Endodermal cell (in vitro differentiated cells): ENCODE data around the gene DOCK2. TPM values are rescaled to one million over a fixed set of nuclear protein-coding genes. Genes with fewer than 3 reads are reported as not detected.

ENCODE experiments used
- DNase-seq: peaks from one replicate; pipeline ENCODE4 v3.0.0-alpha.2; 2017
- H3K27ac ChIP-seq: 2 replicates; pipeline ENCODE4 v1.5.1; 2013; ENCODE audit warnings: mild to moderate bottlenecking, low read depth, low read length, moderate library complexity
- H3K27me3 ChIP-seq: 2 replicates; pipeline ENCODE4 v1.6.1; 2013; ENCODE audit warnings: mild to moderate bottlenecking, low read length, moderate library complexity; ENCODE audit not compliant: insufficient read depth, control insufficient read depth, poor library complexity, severe bottlenecking
- H3K36me3 ChIP-seq: 2 replicates; pipeline ENCODE4 v1.7.0; 2013; ENCODE audit warnings: mild to moderate bottlenecking, low read length, moderate library complexity; ENCODE audit not compliant: control insufficient read depth, insufficient read depth
- H3K4me1 ChIP-seq: one replicate; pipeline ENCODE4 v1.7.0; 2013; ENCODE audit warnings: low read length; ENCODE audit not compliant: control insufficient read depth, insufficient read depth
- H3K4me3 ChIP-seq: 2 replicates; pipeline ENCODE4 v1.5.1; 2013; ENCODE audit warnings: mild to moderate bottlenecking, low read length, moderate library complexity
- H3K9ac ChIP-seq: 2 replicates; pipeline ENCODE4 v1.6.1; 2013; ENCODE audit warnings: mild to moderate bottlenecking, low read length, moderate library complexity; ENCODE audit not compliant: poor library complexity, severe bottlenecking; ENCODE audit errors: extremely low read depth
- H3K9me3 ChIP-seq: 2 replicates; pipeline ENCODE4 v1.6.1; 2013; ENCODE audit warnings: mild to moderate bottlenecking, low read length, moderate library complexity; ENCODE audit not compliant: control insufficient read depth
- H3K27ac Mint-ChIP-seq: 2 replicates; pipeline ENCODE4 v1.8.0; 2020; ENCODE audit warnings: mixed read lengths
- H3K27me3 Mint-ChIP-seq: 2 replicates; pipeline ENCODE4 v1.8.0; 2021; ENCODE audit warnings: mild to moderate bottlenecking, mixed read lengths; ENCODE audit not compliant: insufficient read depth
- H3K36me3 Mint-ChIP-seq: 2 replicates; pipeline ENCODE4 v1.8.0; 2020; ENCODE audit warnings: low read depth, mixed read lengths
- H3K4me1 Mint-ChIP-seq: 2 replicates; pipeline ENCODE4 v1.8.0; 2020; ENCODE audit warnings: mixed read lengths
- H3K4me3 Mint-ChIP-seq: 2 replicates; pipeline ENCODE4 v1.8.0; 2020; ENCODE audit warnings: mild to moderate bottlenecking, moderate library complexity, mixed read lengths
- H3K9me3 Mint-ChIP-seq: 2 replicates; pipeline ENCODE4 v1.8.0; 2020; ENCODE audit warnings: mild to moderate bottlenecking, mixed read lengths
- WGBS, 2 experiments: methylation state at CpG; one replicate each; pipeline versions ENCODE4 v1.1.5 to v1.1.7; 2013; ENCODE audit warnings: missing lambda C conversion rate in 2 of 2, mixed read lengths in 1 of 2; ENCODE audit not compliant: insufficient coverage in 1 of 2, insufficient read length in 1 of 2; 5-methylcytosine and 5-hydroxymethylcytosine counted together
- total RNA-seq, 2 donors: library from RNA; stranded (reverse); fragmentation: NEBNext Ultra II Directional in 1 of 2; extraction: Animal tissue kit (Norgen Biotek cat#: 25700) in 1 of 2; gene quantifications; 2 replicates in 1 of 2; 3 replicates in 1 of 2; pipeline ENCODE4 v1.2.1, GENCODE V29; 2021
- TF ChIP-seq, protein P1 (sequence below): fragments of 200-600 bp; sonication (generic); conservative IDR thresholded peaks from 2 replicates; pipeline ENCODE4 v1.5.0; 2021; ENCODE audit warnings: antibody characterized with exemption, mild to moderate bottlenecking

The DOCK2 gene
- total RNA-seq, 2 donors from 2014 or later = 2.6 to 3.9 TPM

DNA sequence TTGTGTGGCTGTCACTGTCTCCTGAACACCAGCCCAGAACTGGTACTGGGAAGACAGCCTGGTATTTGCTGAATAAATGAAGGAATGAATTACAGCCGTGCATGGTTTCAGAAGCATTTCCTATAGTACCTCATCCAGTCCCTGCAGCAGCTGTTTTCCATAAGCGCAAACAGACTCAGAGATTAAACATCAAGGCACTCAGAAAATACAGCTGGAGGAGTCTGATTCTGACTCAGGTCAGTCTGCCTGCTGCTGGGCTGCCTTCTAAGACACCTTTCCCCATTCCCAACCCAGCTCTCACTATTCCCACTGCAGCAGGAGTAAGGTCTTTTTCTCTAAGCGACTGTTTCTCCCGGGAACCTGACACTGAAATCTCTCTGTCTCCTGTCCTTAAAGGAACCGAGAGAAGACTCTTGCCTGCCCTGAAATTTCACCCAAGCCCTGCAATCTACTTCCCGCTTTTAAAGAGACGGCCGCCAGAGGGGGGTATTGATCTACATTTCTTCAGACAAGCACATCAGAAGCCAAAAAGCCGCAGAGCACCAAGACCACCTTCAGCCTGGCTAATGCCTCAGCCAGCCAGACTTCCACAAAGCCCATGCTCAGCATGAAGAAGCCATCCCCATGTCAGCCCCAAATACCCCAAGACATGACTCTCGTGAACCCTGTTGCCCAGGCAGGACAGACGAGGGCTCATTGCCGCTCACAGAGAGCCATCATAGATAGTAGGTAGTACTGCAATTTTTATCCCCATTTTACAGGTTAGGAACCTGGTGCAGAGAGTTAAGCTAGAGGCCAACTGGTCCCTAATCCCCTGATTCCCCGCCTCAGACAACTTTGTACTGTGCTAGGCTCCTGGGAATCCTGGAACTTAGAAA lies 463.2 kb downstream of the DOCK2 start:
- H3K4me3 Mint-ChIP-seq = no peak overlapping the region
- 40 to 50% methylated on average over 7 to 13 of the region's 13 CpGs for WGBS, 2 experiments
- peaks cover 23% of the 10 kb centered on the region for H3K4me1 Mint-ChIP-seq
- no peaks in the 10 kb centered on the region for H3K36me3 Mint-ChIP-seq
- TF ChIP-seq, protein P1, sequence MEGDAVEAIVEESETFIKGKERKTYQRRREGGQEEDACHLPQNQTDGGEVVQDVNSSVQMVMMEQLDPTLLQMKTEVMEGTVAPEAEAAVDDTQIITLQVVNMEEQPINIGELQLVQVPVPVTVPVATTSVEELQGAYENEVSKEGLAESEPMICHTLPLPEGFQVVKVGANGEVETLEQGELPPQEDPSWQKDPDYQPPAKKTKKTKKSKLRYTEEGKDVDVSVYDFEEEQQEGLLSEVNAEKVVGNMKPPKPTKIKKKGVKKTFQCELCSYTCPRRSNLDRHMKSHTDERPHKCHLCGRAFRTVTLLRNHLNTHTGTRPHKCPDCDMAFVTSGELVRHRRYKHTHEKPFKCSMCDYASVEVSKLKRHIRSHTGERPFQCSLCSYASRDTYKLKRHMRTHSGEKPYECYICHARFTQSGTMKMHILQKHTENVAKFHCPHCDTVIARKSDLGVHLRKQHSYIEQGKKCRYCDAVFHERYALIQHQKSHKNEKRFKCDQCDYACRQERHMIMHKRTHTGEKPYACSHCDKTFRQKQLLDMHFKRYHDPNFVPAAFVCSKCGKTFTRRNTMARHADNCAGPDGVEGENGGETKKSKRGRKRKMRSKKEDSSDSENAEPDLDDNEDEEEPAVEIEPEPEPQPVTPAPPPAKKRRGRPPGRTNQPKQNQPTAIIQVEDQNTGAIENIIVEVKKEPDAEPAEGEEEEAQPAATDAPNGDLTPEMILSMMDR = peak; percentile 89
- peak; percentile 97 for DNase-seq
- Histone ChIP-seq H3K27me3 (no peaks in the 10 kb centered on the region), H3K36me3 (peaks cover 5% of the 10 kb centered on the region), H3K4me3 (no peak overlapping the region), H3K4me1 (peaks cover 7% of the 10 kb centered on the region), H3K9me3 (peaks cover 14% of the 10 kb centered on the region), H3K27ac (no peak overlapping the region), H3K9ac (no peak overlapping the region)
- peaks cover 9% of the 10 kb centered on the region for H3K27me3 Mint-ChIP-seq
- peak overlapping the region; percentile 49 for H3K27ac Mint-ChIP-seq
- peaks cover 16% of the 10 kb centered on the region for H3K9me3 Mint-ChIP-seq

DNA sequence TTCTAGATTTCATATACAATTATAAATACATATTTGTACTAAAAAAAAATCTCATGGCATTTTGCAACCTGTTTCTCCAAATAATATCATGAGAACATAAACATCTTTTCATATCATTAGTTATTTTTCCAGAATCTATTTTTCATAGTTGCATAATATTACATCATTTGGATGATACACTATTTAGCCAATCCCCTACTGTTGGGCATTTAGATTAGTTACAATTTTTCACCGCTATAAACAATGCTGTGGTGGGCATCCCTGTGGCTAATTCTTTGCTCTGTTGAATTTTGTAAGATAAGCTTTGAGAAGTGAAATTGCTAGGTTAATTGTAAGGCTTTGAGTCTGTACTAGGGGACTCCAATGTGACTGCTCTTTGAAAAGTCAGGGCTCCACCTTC lies 466.4 kb downstream of the DOCK2 start:
- H3K4me1 ChIP-seq = peaks cover 7% of the 10 kb centered on the region
- H3K27me3 Mint-ChIP-seq = peaks cover 33% of the 10 kb centered on the region
- H3K27ac ChIP-seq = no peak overlapping the region
- no peaks in the 10 kb centered on the region for H3K36me3 Mint-ChIP-seq
- TF ChIP-seq, protein P1 = no peak
- H3K27ac Mint-ChIP-seq = peak overlapping the region; percentile 6
- no peaks in the 10 kb centered on the region for H3K27me3 ChIP-seq
- peaks cover 10% of the 10 kb centered on the region for H3K9me3 Mint-ChIP-seq
- no peak for DNase-seq
- peak overlapping the region; percentile 15 for H3K9ac ChIP-seq
- peaks cover 5% of the 10 kb centered on the region for H3K36me3 ChIP-seq
- H3K9me3 ChIP-seq = peaks cover 12% of the 10 kb centered on the region
- 89 to 100% methylated on average over 1 of the region's 1 CpG for WGBS, 2 experiments
- H3K4me3 ChIP-seq = no peak overlapping the region
- H3K4me3 Mint-ChIP-seq = no peak overlapping the region
- H3K4me1 Mint-ChIP-seq = peaks cover 36% of the 10 kb centered on the region

DNA sequence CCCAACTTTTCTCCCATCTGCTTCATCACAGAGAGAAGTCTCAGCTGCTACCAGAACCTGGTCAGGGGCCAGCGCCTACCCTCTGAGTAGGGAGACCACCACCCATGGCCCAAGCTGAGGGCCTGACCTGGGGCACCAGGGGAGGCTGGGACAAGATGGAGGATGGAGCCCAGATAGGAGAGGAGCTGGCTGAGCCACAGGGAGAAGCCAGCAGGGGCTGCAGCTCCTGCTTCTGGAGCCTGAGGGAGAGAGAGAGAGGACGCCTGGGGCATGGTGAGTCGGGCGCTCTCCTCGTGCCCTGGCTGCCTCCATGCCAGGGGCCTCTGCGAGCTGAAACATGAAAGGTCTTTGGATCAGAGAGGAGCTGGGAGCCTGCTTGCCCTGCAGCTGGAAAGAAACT lies 467.2 kb downstream of the DOCK2 start:
- no peak overlapping the region for H3K4me3 ChIP-seq
- H3K36me3 Mint-ChIP-seq = no peaks in the 10 kb centered on the region
- no peaks in the 10 kb centered on the region for H3K27me3 ChIP-seq
- peaks cover 4% of the 10 kb centered on the region for H3K9me3 ChIP-seq
- TF ChIP-seq, protein P1 = no peak
- H3K4me3 Mint-ChIP-seq = no peak overlapping the region
- H3K27me3 Mint-ChIP-seq = peaks cover 37% of the 10 kb centered on the region
- no peak overlapping the region for H3K27ac Mint-ChIP-seq
- H3K4me1 Mint-ChIP-seq = peaks cover 44% of the 10 kb centered on the region
- H3K27ac ChIP-seq = no peak overlapping the region
- peak; percentile 45 for DNase-seq
- H3K36me3 ChIP-seq = peaks cover under 1% of the 10 kb centered on the region
- peaks cover 7% of the 10 kb centered on the region for H3K4me1 ChIP-seq
- 92 to 96% methylated on average over 2 to 6 of the region's 6 CpGs for WGBS, 2 experiments
- no peak overlapping the region for H3K9ac ChIP-seq
- H3K9me3 Mint-ChIP-seq = peaks cover 2% of the 10 kb centered on the region
